ENCODE data around the gene ZNF165.
A peak's percentile ranks its signal among the peaks of the same experiment; 100 is the strongest.
"Not testable (repeated sequence)": the region's sequence is repeated elsewhere in the genome, so short reads cannot be mapped to it uniquely, and the experiment has no call there.

The ZNF165 gene

GRCh38 chr6:28080381-28080630, at the start of gene ZNF165:
Gene ZNF165, plus strand, starts transcription at chr6:28080568. Its CDS starts 4,913 bp downstream, at chr6:28085481.
- DNase-seq (ENCODE audit: low read depth, low spot score) = not testable (repeated sequence)

GRCh38 chr6:28053584-28053983, 26.8 kb upstream of the ZNF165 start:
- DNase-seq (ENCODE audit: low read depth, low spot score) = no peak

DNA sequence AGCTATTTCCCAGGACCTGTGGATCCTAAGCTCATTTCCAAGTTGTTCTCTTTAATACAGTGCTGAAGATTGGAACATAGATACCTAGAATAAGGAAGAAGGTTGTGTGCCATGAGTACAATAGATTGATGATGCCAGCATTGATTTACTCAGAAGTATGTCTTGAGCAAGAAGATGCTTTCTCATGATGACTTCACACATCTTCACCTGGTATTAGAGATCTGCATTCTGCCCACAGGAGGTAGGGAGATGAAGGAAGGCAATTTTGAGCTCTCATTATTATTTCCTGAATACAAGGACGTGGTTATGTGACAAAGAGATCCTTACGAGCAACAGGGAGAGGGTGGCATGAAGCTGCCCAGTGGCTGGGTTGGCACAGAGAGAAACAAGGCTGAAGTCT, 20.0 kb upstream of the ZNF165 start:
- no peak for DNase-seq (ENCODE audit: low read depth, low spot score)

- DNase-seq (ENCODE audit: low read depth, low spot score) = no peak
Observed at GRCh38 chr6:28064272-28064671, 16.1 kb upstream of the ZNF165 start.

- no peak for DNase-seq (ENCODE audit: low read depth, low spot score)
Observed at GRCh38 chr6:28068067-28068466, 12.3 kb upstream of the ZNF165 start.

DNA sequence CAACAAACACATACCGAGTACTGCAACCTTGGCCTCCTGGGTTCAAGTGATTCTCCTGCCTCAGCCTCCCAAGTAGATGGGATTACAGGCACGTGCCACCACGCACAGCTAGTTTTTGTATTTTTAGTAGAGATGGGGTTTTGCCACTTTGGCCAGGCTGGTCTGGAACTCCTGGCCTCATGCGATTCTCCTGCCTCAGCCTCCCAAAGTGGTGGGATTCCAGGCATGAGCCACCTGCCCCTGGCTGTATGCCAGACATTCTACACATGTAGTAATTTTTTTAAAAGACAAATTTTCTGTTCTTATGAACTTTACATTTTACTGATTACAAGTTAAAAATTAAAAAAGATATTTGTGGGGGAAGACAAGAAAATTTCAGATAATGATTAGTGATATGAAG, 9.4 kb upstream of the ZNF165 start:
- not testable (repeated sequence) for DNase-seq (ENCODE audit: low read depth, low spot score)

DNA sequence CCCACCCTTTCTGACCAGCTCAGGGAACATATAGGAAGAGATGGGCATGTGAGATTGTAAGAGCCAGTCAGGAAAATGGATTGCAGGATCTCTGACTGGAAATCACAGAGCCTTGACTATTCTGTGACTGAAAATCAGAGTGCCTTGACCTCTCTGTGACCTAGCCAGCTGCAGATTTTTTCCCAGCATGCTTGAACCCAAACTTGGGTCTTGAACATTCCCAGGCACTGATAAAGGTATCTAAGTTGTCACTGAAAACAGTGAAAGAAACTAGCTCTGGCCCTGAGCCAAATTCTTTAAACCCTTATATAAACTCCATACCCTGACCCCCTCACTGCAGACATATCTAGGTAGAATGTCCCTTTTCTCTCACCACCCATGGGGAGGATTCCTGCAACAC, 2.3 kb upstream of the ZNF165 start:
- no peak for DNase-seq (ENCODE audit: low read depth, low spot score)

- no peak for DNase-seq (ENCODE audit: low read depth, low spot score)
Observed at GRCh38 chr6:28078836-28079235, 1.5 kb upstream of the ZNF165 start.

DNA sequence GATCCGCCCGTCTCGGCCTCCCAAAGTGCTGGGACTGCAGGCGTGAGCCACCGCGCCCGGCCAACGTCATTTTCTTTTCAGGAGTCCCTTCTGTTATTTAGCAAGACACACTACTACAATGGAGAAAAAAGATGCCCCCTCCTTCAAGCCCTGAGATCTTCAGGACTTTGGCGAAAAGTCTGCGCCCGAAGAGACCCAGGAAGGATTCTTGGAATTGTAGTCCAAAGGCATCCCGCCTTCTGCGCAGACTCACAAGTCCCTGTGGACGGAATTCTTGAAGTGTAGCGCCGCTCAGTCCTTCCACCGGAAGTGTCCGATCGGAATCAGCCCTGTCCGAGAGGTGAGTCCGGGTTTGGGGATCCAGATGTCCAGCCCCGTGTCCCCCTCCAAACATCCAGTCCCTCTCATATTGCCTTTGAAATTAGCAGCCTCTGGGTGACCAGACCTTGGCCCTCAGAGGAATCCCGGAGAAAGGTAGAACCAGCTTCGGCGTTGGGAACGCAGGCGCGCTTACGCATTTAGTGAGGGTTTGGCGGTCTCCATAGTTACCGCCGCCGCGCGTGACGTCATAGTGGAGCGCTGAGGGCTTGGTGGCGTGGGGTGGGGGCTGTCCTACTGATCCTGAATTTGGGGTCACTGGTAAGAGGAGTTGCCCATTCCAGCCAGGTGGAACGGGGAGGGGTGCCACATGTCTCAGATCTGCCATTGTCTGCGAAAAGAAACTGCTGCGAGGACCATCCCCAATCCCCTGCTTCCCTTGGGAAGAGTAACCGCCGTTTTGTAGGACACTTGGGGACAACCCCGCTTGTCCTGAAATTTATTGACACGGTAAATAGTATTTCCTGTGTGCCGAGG, 490 bp downstream of the ZNF165 start:
- DNase-seq (ENCODE audit: low read depth, low spot score) = peak; percentile 79

DNA sequence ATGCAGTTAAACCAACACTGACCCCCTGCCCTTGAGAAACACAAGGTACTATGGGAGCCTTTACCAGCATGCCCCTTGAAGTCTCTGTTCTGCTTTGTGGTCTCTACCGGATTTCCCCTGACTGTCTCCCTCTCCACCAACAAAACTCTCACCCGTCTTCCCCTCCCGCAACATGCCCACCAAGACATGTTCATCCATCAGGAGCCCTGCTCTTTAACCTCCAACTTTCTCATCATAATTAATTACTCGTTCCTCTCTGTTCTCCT, 1.1 kb downstream of the ZNF165 start:
- DNase-seq (ENCODE audit: low read depth, low spot score) = no peak

GRCh38 chr6:28082939-28083338, 2.6 kb downstream of the ZNF165 start:
- no peak for DNase-seq (ENCODE audit: low read depth, low spot score)

DNA sequence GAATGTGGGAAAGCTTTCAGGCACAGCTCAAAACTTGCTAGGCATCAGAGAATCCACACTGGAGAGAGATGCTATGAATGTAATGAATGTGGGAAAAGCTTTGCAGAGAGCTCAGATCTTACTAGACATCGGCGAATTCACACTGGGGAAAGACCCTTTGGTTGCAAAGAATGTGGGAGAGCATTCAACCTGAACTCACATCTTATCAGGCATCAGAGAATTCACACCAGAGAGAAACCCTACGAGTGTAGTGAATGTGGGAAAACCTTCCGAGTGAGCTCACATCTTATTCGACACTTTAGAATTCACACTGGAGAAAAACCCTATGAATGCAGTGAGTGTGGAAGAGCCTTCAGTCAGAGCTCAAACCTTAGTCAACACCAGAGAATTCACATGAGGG, 8.7 kb downstream of the ZNF165 start:
- DNase-seq (ENCODE audit: low read depth, low spot score) = no peak

- DNase-seq (ENCODE audit: low read depth, low spot score) = no peak
Observed at GRCh38 chr6:28090917-28091586, 10.7 kb downstream of the ZNF165 start.

GRCh38 chr6:28102222-28102621, 21.9 kb downstream of the ZNF165 start:
- DNase-seq (ENCODE audit: low read depth, low spot score) = not testable (repeated sequence)

DNA sequence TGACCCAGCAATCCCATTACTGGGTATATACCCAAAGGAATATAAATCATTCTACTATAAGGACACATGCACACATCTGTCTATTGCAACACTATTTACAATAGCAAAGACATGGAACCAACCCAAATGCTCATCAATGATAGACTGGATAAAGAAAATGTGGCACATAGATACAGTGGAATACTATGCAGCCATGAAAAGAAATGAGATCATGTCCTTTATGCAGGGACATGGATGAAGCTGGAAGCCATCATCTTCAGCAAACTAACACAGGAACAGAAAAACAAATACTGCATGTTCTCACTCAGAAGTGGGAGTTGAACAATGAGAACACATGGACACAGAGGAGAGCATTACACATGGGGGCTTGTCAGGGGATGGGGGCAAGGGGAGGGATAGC, 22.3 kb downstream of the ZNF165 start:
- DNase-seq (ENCODE audit: low read depth, low spot score) = not testable (repeated sequence)

- peak; percentile 57 for DNase-seq (ENCODE audit: low read depth, low spot score)
Observed at GRCh38 chr6:28104392-28105244, 24.2 kb downstream of the ZNF165 start.

GRCh38 chr6:28105245-28105639, 24.9 kb downstream of the ZNF165 start:
- no peak for DNase-seq (ENCODE audit: low read depth, low spot score)

DNA sequence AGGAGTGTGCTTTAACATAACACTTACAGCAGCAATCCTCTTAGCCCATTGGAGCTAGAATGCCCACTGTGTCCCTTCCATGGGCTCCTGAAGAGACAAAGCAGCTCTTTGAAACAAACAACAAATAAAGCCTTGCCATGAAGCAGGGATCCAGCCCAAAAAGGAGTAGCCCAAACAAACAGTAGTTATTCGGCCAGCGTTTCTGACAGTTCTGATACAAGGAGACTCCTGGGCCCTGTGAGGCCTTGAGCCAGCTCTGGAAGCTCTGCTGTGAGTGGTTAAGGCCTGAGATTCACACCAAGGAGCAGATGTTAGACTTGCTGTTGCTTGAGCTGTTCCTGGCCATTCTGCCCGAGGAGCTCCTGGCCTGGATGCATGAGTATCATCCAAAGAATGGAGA, 27.1 kb downstream of the ZNF165 start:
- no peak for DNase-seq (ENCODE audit: low read depth, low spot score)

DNA sequence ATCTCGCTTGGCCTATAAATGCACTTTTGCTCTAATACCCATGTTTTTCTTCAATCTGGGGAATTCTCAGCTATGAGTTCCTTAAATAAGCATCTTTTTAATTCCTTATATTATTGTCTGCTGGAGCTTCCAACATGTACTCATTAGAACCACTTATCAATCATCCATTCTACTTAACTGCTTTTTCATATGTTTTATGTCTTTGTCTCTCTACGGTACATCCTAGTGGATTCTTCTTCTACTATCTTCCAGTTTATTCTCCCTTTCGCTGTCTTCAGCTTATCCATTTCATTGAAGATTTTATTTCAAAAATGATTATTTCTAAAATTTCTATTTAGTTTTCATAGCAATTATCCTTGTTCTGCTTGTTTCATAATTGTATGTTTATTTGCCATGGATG, 31.6 kb downstream of the ZNF165 start:
- DNase-seq (ENCODE audit: low read depth, low spot score) = no peak

GRCh38 chr6:28115799-28116198, 35.4 kb downstream of the ZNF165 start:
- DNase-seq (ENCODE audit: low read depth, low spot score) = no peak

DNA sequence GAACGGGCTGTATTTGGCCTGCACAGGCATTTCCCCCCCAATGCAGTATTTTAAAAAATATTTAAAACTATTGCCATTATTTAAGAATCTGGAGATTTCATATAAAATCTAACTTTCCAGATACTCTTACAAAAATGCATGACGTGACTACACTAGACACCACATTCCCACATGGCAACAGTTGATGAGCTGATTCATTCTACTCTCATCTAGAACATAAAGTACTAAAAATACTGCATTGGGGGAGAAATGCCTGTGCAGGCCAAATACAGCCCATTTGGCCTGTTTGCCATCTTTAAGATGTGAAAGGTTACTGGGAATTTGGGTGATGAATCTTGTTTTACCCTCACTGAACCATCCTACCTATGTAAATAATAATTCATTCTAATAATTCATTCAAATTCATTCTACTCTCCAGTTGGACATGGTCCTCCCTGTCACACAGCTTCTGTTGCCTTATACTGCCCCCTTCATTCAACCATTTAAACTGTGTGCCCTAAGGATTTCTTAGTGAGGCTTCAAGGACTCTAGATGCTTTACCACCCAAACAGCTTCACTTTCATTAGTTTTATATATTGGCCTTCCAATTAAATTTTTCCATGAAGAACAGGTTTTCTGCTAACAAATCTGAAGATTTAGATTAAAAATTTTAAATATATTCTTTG, 37.1 kb downstream of the ZNF165 start:
- DNase-seq (ENCODE audit: low read depth, low spot score) = no peak

DNA sequence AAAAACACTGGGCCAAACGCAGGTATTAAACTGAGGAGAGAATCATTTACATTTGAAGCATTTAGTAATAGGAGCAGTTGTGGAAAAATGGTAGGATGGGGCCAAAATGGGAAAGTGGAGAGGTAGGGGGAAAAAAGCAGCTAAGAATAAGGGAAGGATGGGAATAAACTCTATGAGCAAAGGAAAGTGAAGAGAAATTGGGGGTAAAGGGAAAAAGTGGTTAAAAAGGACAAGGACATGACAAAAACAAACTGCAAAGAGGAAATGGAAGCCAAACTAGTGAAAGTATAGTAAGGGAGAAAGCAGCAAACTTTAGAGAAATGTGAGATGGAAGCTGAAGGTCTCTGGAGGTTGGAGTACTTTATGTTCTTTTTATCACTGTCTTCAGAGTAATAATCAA, 37.8 kb downstream of the ZNF165 start:
- no peak for DNase-seq (ENCODE audit: low read depth, low spot score)
